HepG2 (cell line): Measurements from ENCODE around the gene SPATA7. TPM values are rescaled to one million over a fixed set of nuclear protein-coding genes. Genes with fewer than 3 reads are reported as not detected.

Source experiments
- BRF2 ChIP-seq: sonication (generic); formaldehyde crosslinking; IDR thresholded peaks from 2 replicates; pipeline ENCODE4 v1.8.1; 2022; ENCODE audit warnings: mild to moderate bottlenecking, missing genetic modification reagents
- MNT ChIP-seq: fragments of 450-650 bp; IDR thresholded peaks from 2 replicates; pipeline ENCODE4 v1.6.1; 2016
- PRDM15 ChIP-seq: sonication (generic); formaldehyde crosslinking; IDR thresholded peaks from 2 replicates; pipeline ENCODE4 v1.4.0; 2020; ENCODE audit warnings: missing genetic modification reagents
- REST ChIP-seq, 2 experiments: IDR thresholded peaks; 2 replicates each; pipeline ENCODE4 v1.6.1; 2011 to 2012; ENCODE audit warnings: low read length in 2 of 2, borderline replicate concordance in 1 of 2, low read depth in 1 of 2, mild to moderate bottlenecking in 1 of 2, moderate library complexity in 1 of 2
- RFXAP ChIP-seq: sonication (generic); formaldehyde crosslinking; IDR thresholded peaks from 2 replicates; pipeline ENCODE4 v1.4.0; 2020; ENCODE audit warnings: missing genetic modification reagents, borderline replicate concordance
- SIX1 ChIP-seq: sonication (generic); formaldehyde crosslinking; IDR thresholded peaks from 2 replicates; pipeline ENCODE4 v1.4.0; 2020; ENCODE audit warnings: missing genetic modification reagents, borderline replicate concordance
- SNRNP70 ChIP-seq: fragments of 200-400 bp; formaldehyde crosslinking; IDR thresholded peaks from 2 replicates; pipeline ENCODE4 v1.6.1; 2017; ENCODE audit warnings: mild to moderate bottlenecking, low read depth, low read length, moderate library complexity
- SRSF9 ChIP-seq: fragments of 200-400 bp; formaldehyde crosslinking; IDR thresholded peaks from 2 replicates; pipeline ENCODE4 v1.6.1; 2018; ENCODE audit warnings: borderline replicate concordance, mild to moderate bottlenecking, low read depth, low read length; ENCODE audit not compliant: insufficient read depth, poor library complexity, severe bottlenecking
- ZMYM2 ChIP-seq: sonication (generic); formaldehyde crosslinking; IDR thresholded peaks from 2 replicates; pipeline ENCODE4 v1.8.0; 2022; ENCODE audit warnings: mild to moderate bottlenecking, missing genetic modification reagents
- ZNF333 ChIP-seq: sonication (generic); formaldehyde crosslinking; IDR thresholded peaks from 2 replicates; pipeline ENCODE4 v1.4.0; 2020; ENCODE audit warnings: mild to moderate bottlenecking, missing genetic modification reagents, borderline replicate concordance
- ZNF557 ChIP-seq: sonication (generic); formaldehyde crosslinking; IDR thresholded peaks from 2 replicates; pipeline ENCODE4 v1.4.0; 2020; ENCODE audit warnings: missing genetic modification reagents
- ZNF792 ChIP-seq: IDR thresholded peaks from 2 replicates; pipeline ENCODE4 v1.6.1; 2016
- polyA plus RNA-seq, 8 experiments: library from polyadenylated mRNA; depleted of rRNA in 3 of 8; stranded (reverse) in 7 of 8; unstranded in 1 of 8; fragments of >200 nt; fragmentation: Illumina TruSeq in 4 of 8; extraction: Trizol in 4 of 8; gene quantifications; 2 replicates each; pipeline versions ENCODE4 v1.2.1 to v1.2.3, GENCODE V29; 2011 to 2016; ENCODE audit warnings: low read depth in 4 of 8, missing spikeins in 1 of 8, mixed read lengths in 1 of 8; ENCODE audit not compliant: insufficient read depth in 1 of 8
- total RNA-seq, 5 experiments: library from RNA; depleted of rRNA; stranded (reverse); fragments of >200 nt; fragmentation: Illumina TruSeq; extraction: Trizol; gene quantifications; 2 replicates each; pipeline ENCODE4 v1.2.3, GENCODE V29; 2016; ENCODE audit warnings: low read depth in 1 of 5
- TF ChIP-seq, protein P1 (sequence below): sonication (generic); formaldehyde crosslinking; IDR thresholded peaks from 2 replicates; pipeline ENCODE4 v1.5.0; 2020; ENCODE audit warnings: missing genetic modification reagents

The SPATA7 gene
- total and polyA plus RNA-seq, 2 of the 13 experiments (the other 11 are each of a cell fraction or from before 2014, with no cell fraction given): 3.6 to 5.5 TPM

DNA sequence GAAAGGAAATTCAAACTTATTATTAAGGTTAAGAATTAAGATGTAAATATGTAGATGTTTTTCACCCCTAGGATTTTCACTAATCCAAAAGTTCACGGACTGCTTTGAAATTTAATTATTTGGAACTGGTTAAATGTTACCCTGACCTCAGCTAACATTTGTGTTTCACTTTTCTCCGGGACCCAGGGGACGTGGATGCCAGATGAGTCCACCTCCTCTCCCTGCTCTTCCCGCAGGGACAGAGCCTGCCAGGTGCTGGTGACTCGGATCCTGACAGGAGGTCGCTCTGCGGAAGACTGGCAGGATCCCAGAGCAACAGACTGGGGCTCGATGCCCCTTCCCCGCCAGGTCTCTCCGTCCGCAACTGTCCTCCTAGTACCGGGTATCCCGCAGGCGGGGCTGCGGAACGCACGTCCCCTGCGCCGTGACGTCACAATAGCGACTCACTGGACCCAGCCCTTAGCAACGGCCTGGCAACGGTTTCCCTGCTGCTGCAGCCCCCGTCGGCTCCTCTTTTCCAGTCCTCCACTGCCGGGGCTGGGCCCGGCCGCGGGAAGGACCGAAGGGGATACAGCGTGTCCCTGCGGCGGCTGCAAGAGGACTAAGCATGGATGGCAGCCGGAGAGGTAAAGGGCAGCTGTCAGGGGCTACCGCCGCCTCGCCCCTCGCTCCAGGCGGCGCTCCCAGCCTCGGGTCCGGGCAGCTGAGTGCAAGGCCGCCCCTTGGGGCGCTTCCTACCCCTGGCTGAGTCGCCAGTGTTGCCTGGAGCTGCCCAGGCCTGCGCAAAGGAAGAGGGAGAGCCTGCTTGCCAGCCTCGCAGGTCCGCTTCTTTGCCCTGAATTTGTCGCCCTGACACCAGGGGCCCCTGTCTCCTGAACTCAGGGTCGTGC lies at the start of gene SPATA7 (continued):
- TF ChIP-seq, protein P1, sequence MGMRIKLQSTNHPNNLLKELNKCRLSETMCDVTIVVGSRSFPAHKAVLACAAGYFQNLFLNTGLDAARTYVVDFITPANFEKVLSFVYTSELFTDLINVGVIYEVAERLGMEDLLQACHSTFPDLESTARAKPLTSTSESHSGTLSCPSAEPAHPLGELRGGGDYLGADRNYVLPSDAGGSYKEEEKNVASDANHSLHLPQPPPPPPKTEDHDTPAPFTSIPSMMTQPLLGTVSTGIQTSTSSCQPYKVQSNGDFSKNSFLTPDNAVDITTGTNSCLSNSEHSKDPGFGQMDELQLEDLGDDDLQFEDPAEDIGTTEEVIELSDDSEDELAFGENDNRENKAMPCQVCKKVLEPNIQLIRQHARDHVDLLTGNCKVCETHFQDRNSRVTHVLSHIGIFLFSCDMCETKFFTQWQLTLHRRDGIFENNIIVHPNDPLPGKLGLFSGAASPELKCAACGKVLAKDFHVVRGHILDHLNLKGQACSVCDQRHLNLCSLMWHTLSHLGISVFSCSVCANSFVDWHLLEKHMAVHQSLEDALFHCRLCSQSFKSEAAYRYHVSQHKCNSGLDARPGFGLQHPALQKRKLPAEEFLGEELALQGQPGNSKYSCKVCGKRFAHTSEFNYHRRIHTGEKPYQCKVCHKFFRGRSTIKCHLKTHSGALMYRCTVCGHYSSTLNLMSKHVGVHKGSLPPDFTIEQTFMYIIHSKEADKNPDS (CRISPR knock-in tag): no peak
- TF ChIP-seq PRDM15 (CRISPR knock-in tag) (no peak), SNRNP70 (no peak), BRF2 (CRISPR knock-in tag) (0 out of 2 replicates have a peak, but pooled peaks have one; percentile 34), SIX1 (CRISPR knock-in tag) (0 out of 2 replicates have a peak, but pooled peaks have one; percentile 26), SRSF9 (no peak), ZNF557 (CRISPR knock-in tag) (no peak), MNT (no peak), ZNF333 (CRISPR knock-in tag) (no peak), RFXAP (CRISPR knock-in tag) (0 out of 2 replicates have a peak, but pooled peaks have one; percentile 60), ZNF792 (CRISPR knock-in tag) (peak; percentile 16; the same call in 1 of the 2 replicates), REST (IDR thresholded peaks at IDR 0.05; ENCODE audit: borderline replicate concordance in 1 of 2, low read depth in 1 of 2, low read length in 2 of 2) (no peak), ZMYM2 (no peak)
